Fibroblast of lung (primary cell): ENCODE measurements around the gene SPHK2.

Experiments used
- EZH2 ChIP-seq: IDR thresholded peaks from 2 replicates; pipeline ENCODE4 v1.5.1; 2012; ENCODE audit warnings: low read length, control low read depth, mild to moderate bottlenecking; ENCODE audit errors: missing control alignments
- TF ChIP-seq, protein P1 (sequence below), 2 donors: IDR thresholded peaks in 1 of 2; conservative IDR thresholded peaks in 1 of 2; 1 replicate in 1 of 2; 2 replicates in 1 of 2; pipeline ENCODE4 v1.5.1; 2011 to 2012; ENCODE audit warnings: low read length in 2 of 2, control low read depth in 1 of 2, inconsistent platforms in 1 of 2, low read depth in 1 of 2, mild to moderate bottlenecking in 1 of 2

DNA sequence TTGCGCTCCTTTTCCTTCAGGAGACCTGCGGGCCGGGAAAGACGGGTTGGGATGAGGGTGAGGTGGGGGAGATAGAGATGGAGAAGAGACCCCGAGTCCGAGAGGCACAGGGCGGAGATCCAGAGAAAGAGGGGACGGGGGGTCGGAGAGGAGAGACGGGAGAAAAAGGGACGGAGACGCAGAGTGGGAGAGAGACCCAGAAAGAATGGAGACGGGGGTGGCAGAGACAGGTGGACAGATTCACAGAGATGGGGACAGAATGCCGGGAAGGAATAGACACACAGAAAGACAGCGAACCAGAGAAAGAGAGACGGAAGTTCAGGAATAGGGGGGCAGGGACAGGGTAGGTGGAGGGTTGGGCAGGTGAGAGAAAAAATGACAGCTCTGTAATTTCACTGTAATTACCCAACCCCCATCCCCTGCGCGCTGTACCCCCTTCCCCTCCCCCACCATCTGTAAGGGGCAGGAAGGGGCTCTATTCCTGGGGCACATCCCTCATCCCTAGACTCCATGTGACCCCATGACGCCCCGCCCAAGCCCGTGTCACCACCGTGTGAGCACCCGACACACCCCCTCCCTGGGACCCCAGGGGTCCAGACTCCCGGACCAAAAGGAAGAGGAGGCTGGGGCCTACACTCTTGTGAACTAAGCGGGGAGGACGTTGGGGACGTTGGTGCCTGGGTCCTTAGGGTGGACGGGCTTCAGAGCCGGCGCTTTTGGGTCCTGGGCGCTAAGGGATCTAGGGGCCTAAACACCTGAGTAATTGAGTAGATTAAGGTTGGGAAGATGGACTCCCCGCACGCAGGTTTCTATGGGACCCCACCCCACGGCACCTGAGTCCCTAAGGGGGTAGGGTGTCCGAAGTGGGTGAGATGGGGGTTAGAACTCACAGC is 16.9 kb downstream of the SPHK2 start:
- TF ChIP-seq, protein P1, sequence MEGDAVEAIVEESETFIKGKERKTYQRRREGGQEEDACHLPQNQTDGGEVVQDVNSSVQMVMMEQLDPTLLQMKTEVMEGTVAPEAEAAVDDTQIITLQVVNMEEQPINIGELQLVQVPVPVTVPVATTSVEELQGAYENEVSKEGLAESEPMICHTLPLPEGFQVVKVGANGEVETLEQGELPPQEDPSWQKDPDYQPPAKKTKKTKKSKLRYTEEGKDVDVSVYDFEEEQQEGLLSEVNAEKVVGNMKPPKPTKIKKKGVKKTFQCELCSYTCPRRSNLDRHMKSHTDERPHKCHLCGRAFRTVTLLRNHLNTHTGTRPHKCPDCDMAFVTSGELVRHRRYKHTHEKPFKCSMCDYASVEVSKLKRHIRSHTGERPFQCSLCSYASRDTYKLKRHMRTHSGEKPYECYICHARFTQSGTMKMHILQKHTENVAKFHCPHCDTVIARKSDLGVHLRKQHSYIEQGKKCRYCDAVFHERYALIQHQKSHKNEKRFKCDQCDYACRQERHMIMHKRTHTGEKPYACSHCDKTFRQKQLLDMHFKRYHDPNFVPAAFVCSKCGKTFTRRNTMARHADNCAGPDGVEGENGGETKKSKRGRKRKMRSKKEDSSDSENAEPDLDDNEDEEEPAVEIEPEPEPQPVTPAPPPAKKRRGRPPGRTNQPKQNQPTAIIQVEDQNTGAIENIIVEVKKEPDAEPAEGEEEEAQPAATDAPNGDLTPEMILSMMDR (conservative IDR thresholded peaks at IDR 0.05 in 1 of 2, IDR thresholded peaks at IDR 0.05 in 1 of 2; ENCODE audit: low read depth in 1 of 2, low read length in 2 of 2), result no peak
- no peak for TF ChIP-seq EZH2
